ENCODE data around the gene TBKBP1.
"Not testable (repeated sequence)": the region's sequence is repeated elsewhere in the genome, so short reads cannot be mapped to it uniquely, and the experiment has no call there.

TBKBP1 gene

GRCh38 chr17:47676510-47677165, 17.3 kb upstream of the TBKBP1 start:
- DNase-seq (ENCODE audit: low read depth in 2 of 3, low spot score in 2 of 3), result no peak

GRCh38 chr17:47678196-47678595, 15.8 kb upstream of the TBKBP1 start:
- no peak for DNase-seq (ENCODE audit: low read depth in 2 of 3, low spot score in 2 of 3)

GRCh38 chr17:47682138-47682537, 11.8 kb upstream of the TBKBP1 start:
- no peak for DNase-seq (ENCODE audit: low read depth in 2 of 3, low spot score in 2 of 3)

- DNase-seq (ENCODE audit: low read depth in 2 of 3, low spot score in 2 of 3), result not testable (repeated sequence)
Measured at GRCh38 chr17:47682727-47683126, 11.2 kb upstream of the TBKBP1 start.

- DNase-seq (ENCODE audit: low read depth in 2 of 3, low spot score in 2 of 3), result no peak
Measured at GRCh38 chr17:47684025-47684424, 9.9 kb upstream of the TBKBP1 start.

DNA sequence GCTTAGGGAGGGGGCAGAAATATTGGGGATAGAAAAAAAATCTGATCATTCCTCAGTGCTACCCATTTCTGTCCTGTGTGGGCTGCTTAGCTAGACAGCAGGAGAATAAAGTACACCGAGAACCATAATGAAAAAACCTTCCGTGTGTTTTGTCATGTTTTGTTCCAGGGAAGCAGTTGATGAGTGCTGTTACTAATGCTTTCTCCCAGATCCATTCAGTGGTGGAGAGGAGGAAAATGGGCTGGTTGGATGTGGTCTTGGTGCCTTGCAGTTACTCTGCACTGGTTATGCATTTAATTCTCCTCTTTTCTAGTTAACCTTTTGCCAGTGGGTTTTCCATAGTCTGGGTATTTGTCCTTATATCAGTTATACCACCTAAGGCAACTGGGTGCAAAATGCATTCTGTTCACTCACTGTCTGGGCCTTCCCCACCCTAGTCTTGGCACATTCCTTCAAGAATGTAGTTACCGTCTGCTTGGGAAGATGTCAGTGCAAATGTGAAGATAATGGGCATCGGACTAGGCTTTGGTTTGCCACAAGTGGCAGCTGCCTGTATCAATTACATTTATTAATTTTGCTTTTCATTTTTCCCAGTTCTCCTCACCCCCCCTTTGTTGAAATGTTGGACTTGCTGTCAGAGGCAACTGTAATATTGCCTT, 9.3 kb upstream of the TBKBP1 start:
- DNase-seq (ENCODE audit: low read depth in 2 of 3, low spot score in 2 of 3), result no peak

DNA sequence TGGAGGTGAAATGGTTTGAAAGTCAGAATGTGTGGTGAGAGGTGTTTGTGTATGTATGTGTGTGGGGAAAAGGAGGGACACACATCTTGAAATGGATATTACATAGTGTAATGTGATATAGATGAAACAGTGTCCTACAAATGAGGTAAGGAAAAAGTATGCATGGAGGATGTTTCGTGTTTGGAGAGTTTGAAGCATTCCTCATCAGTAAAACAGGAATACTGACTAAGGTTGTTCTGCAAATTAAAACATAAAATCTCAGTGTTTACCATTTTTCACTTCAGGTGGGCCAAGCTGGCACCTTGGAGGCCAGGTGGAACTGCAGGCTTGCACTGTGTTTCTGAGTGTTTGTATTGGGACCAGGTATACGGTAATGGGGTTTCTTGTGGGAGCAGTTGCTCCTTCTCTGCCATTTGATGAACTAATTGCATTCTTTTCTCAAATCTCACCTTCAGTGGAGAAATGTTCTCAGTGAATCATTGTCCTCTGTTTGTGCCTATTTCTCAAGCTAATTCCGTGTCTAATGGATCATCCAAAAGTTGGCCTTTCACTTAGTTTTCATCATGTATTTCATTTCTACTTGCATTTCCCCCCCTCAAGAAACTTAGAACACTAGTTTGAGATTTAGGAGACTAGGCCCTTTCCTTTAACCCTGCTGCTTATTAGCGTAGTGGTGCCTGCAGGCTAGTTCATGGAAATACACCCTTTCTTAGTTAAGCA, 8.2 kb upstream of the TBKBP1 start:
- no peak for DNase-seq (ENCODE audit: low read depth in 2 of 3, low spot score in 2 of 3)

GRCh38 chr17:47686276-47686635, 7.7 kb upstream of the TBKBP1 start:
- no peak for DNase-seq (ENCODE audit: low read depth in 2 of 3, low spot score in 2 of 3)

GRCh38 chr17:47686664-47687327, 7.2 kb upstream of the TBKBP1 start:
- no peak for DNase-seq (ENCODE audit: low read depth in 2 of 3, low spot score in 2 of 3)

DNA sequence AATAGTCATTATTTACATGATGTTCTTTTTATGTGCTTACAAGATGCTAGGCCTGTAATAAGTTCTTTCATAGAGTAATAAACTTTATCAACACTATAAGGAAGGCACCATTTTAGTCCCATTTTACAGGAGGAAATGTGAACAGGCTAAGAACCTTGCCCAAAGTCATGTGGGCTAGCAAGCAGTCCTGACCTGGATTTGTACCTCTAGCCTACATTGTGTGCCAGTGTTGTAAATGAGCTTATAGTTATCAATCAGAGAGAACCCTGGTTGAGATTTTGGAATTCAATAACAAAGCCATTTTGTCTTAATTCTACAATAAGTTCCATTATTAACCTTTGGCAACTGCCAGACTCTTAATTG, 6.7 kb upstream of the TBKBP1 start:
- no peak for DNase-seq (ENCODE audit: low read depth in 2 of 3, low spot score in 2 of 3)

GRCh38 chr17:47687748-47688147, 6.2 kb upstream of the TBKBP1 start:
- no peak for DNase-seq (ENCODE audit: low read depth in 2 of 3, low spot score in 2 of 3)

- DNase-seq (ENCODE audit: low read depth in 2 of 3, low spot score in 2 of 3), result no peak
Measured at GRCh38 chr17:47690121-47690520, 3.8 kb upstream of the TBKBP1 start.

GRCh38 chr17:47692137-47692894, 1.6 kb upstream of the TBKBP1 start:
- DNase-seq (ENCODE audit: low read depth in 2 of 3, low spot score in 2 of 3), result no peak

DNA sequence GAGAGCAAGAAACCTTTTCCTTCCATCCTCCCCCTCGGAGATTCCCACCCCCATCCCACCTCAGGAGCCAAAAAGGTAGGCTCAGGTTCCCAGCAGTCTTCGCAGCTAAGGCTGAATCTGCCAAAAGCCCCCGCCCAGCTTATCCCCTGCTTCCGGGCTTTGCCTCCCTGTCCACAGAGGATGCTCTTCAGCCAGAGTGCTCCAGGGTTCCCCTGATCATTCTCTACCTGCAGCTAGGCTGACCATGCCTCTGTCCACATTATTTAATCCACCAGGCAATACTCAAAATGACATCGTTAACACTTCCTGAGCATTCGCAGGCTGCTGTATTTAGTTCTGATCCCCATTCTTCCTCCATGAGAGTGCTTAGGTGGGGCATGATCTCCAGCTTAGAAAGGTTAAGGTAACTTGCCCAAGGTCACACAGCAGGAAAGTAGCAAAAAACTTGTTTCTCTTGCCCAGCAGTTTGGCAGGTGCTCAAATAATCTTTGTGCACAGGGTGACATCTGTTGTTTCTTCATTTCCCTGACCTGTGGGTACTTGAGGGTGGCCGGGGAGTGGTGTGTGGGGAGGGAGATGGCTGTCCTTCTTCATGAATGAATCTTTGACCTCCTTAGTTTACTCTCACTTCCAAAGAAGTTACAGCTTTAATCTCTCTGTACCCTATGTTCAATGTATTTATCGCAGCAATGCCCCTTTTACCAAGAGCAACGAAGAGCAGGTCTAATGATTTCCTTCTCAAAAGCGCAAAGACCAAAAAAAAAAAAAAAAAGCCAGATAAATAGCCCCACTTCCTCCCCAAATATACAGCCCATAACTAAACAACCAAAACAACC, 848 bp upstream of the TBKBP1 start:
- DNase-seq (ENCODE audit: low read depth in 2 of 3, low spot score in 2 of 3), result no peak

DNA sequence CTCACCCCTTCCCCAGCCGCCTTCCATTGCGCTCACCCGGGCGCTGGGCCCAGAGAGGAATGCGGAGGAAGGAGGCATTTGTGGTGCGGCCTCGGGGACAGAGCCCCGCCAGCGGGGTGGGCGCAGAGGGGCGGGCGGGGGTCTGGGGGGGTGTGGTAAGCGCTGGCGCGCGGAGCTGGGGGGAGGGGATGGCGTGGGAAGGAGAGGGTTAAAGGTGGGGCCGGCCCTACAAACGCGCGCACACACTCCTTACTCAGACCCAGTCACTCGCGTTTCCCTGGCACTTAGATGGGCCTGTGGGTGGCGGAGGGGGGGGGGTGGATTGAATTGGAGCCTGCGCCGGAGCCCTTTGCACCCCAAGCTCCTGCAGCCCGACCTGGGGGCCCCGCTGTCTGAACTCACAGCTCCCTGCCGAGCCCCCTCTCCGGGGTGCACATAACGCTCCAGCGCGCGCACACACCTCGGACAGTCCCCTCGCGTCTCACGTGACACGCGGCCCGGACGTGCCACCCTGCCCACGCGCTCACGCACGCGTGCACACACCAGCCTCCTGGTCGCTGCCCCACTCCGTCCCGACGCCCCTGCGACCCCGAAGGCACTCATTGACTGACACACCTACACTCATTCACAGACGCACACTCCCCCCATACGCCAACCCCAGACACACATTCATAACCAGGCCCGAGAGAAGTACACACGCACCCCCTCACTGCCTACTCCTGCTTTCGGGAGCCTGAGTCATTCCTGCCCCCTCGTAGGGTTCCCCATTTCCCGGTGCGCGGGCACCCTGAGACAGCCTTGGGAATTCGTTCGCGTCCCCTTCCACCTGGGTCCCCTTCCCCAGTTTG, 844 bp downstream of the TBKBP1 start:
- DNase-seq (ENCODE audit: low read depth in 2 of 3, low spot score in 2 of 3), result no peak

DNA sequence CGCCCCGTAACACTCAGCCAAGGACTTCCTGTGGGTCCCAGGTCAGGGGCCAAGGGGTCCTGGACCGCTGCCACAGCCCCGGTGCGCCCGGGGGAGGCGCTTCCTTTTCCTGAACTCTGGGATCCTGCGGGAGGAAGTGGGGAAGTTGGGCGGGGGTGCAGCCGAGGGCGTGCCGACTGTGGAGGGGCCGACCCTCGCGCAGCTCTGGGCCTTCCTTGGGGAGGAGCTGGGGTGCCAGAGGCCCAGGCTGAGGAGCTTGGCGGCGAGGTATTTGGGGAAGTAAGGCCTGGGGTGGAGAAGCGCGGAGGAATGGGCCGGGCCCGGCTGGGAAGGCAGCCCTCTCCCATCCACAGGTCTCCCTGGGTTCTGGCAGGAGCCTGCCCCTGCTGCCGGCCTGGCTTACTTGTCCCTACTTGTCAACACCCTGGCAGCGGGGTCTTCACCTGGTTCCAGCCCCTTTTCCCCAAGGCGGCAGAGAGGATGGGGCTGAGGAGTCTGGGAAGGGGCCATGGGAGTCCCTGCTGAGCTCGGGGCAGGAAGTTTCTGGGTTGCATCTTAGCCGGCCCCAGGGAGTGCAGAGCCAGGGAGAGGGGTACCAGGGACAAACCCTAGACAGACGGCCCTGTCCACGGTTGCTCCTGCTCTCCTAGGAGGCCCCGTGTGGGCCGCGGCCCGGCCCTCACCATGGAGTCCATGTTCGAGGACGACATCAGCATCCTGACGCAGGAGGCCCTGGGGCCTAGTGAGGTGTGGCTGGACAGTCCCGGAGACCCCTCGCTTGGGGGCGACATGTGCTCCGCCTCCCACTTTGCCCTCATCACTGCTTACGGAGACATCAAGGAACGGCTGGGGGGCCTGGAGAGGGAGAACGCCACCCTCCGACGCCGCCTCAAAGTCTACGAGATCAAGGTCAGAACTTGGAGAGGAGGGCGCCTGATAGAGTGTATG, 1.7 kb downstream of the TBKBP1 start:
- DNase-seq (ENCODE audit: low read depth in 2 of 3, low spot score in 2 of 3), result no peak

- no peak for DNase-seq (ENCODE audit: low read depth in 2 of 3, low spot score in 2 of 3)
Measured at GRCh38 chr17:47696717-47697642, 3.0 kb downstream of the TBKBP1 start.
